K562 (cell line): ENCODE results near the gene SIGLEC6. TPM values are rescaled to one million over a fixed set of nuclear protein-coding genes. Genes with fewer than 3 reads are reported as not detected.
A peak's percentile ranks its signal among the peaks of the same experiment; 100 is the strongest.

Source experiments
- ATAC-seq: fragments of 200-7000 bp; cut with Tn5 transposase; 3 replicates; pipeline ENCODE4 v1.9.1; 2020; ENCODE audit warnings: moderate library complexity
- BruUV-seq: library from RNA; stranded (reverse); fragments of 400-500 nt; replicated peaks from 2 replicates; lab custom pipeline; 2021; lab: Mats Ljungman, UMichigan
- CTCF ChIA-PET: fragments of 300-600 bp; formaldehyde crosslinking; extraction: SDS; loops from one replicate; lab custom pipeline; 2021; ENCODE audit warnings: low intra/inter-chr PET ratio; lab: Yijun Ruan, JAX
- POLR2A ChIA-PET: fragments of 300-600, 350-650 bp; sonication (Branson Sonifier 250); formaldehyde crosslinking; extraction: SDS; loops from one replicate; lab custom pipeline; 2021; ENCODE audit warnings: antibody characterized with exemption, inconsistent platforms; lab: Yijun Ruan, JAX
- DNase-seq, 4 experiments: peaks; one replicate each; pipeline versions ENCODE4 v3.0.0 to v3.0.0-alpha.2; 2011 to 2018; ENCODE audit warnings: low spot score in 3 of 4, mixed read lengths in 3 of 4; ENCODE audit errors: extremely low read depth in 1 of 4
- FAIRE-seq: peaks from 2 replicates; lab custom pipeline; 2011; peaks lifted over from hg19 to GRCh38; lab: Jason Lieb, UNC
- H2AFZ ChIP-seq: 2 replicates; pipeline ENCODE4 v1.6.0; 2011; ENCODE audit warnings: low read depth, low read length, control low read depth, inconsistent platforms
- H3K27ac ChIP-seq: fragments of 200-600 bp; 3 replicates; pipeline ENCODE4 v1.8.0; 2011; ENCODE audit warnings: low read depth, mild to moderate bottlenecking, control low read depth, inconsistent platforms, low read length, moderate library complexity, mixed read lengths; ENCODE audit errors: extremely low read depth
- H3K27me3 ChIP-seq, 2 experiments: fragments of 300-600 bp in 1 of 2; 2 replicates in 1 of 2; 3 replicates in 1 of 2; pipeline versions ENCODE4 v1.6.0 to v1.8.0; 2011; ENCODE audit warnings: inconsistent platforms in 2 of 2, low read length in 2 of 2, mild to moderate bottlenecking in 1 of 2, mixed read lengths in 1 of 2, moderate library complexity in 1 of 2; ENCODE audit not compliant: control insufficient read depth in 2 of 2, insufficient read depth in 2 of 2
- H3K36me3 ChIP-seq: fragments of 300-600 bp; 3 replicates; pipeline ENCODE4 v1.8.0; 2011; ENCODE audit warnings: mild to moderate bottlenecking, low read length, inconsistent platforms; ENCODE audit not compliant: control insufficient read depth, insufficient read depth
- H3K4me1 ChIP-seq, 2 experiments: fragments of 200-600 bp in 1 of 2; replicated peaks in 1 of 2; 2 replicates in 1 of 2; 3 replicates in 1 of 2; pipeline versions ENCODE4 v1.5.1 to v1.8.0; 2011; ENCODE audit warnings: inconsistent platforms in 2 of 2, low read length in 2 of 2, mild to moderate bottlenecking in 1 of 2, mixed read lengths in 1 of 2, moderate library complexity in 1 of 2; ENCODE audit not compliant: control insufficient read depth in 2 of 2, insufficient read depth in 2 of 2
- H3K4me2 ChIP-seq: 2 replicates; pipeline ENCODE4 v1.6.1; 2011; ENCODE audit warnings: low read length, control low read depth, inconsistent platforms, mixed read lengths; ENCODE audit not compliant: insufficient read depth
- H3K4me3 ChIP-seq: fragments of 200-600 bp; sonication (generic), shearing (Covaris generic); 2 replicates; pipeline ENCODE4 v1.5.1; 2016; ENCODE audit warnings: control low read depth, inconsistent platforms
- H3K79me2 ChIP-seq: fragments of 200-600 bp; 3 replicates; pipeline ENCODE4 v1.8.0; 2011; ENCODE audit warnings: low read length, inconsistent platforms; ENCODE audit not compliant: control insufficient read depth, insufficient read depth
- H3K9ac ChIP-seq, 2 experiments: 2 replicates each; pipeline versions ENCODE4 v1.6.0 to v1.6.1; 2011; ENCODE audit warnings: low read depth in 2 of 2, low read length in 2 of 2, control low read depth in 1 of 2, inconsistent platforms in 1 of 2, mild to moderate bottlenecking in 1 of 2, mixed read lengths in 1 of 2; ENCODE audit not compliant: insufficient read depth in 1 of 2
- H3K9me1 ChIP-seq: one replicate; pipeline ENCODE4 v1.6.0; 2011; ENCODE audit warnings: inconsistent platforms, mild to moderate bottlenecking, low read length, moderate library complexity; ENCODE audit not compliant: control insufficient read depth, insufficient read depth
- H3K9me3 ChIP-seq: replicated peaks from 2 replicates; pipeline ENCODE4 v1.5.1; 2011; ENCODE audit warnings: low read depth, low read length, inconsistent platforms; ENCODE audit not compliant: control insufficient read depth, insufficient read depth
- H4K20me1 ChIP-seq: replicated peaks from 2 replicates; pipeline ENCODE4 v1.6.1; 2011; ENCODE audit warnings: low read length, inconsistent platforms, mixed read lengths; ENCODE audit not compliant: control insufficient read depth, insufficient read depth
- BDP1 ChIP-seq: IDR thresholded peaks from 3 replicates; pipeline ENCODE4 v1.6.1; 2011; ENCODE audit not compliant: insufficient read length, insufficient read depth
- LARP7 ChIP-seq: fragments of 450-650 bp; IDR thresholded peaks from 2 replicates; pipeline ENCODE4 v1.6.1; 2016
- NFYB ChIP-seq: IDR thresholded peaks from 2 replicates; pipeline ENCODE4 v1.6.1; 2011; ENCODE audit warnings: mild to moderate bottlenecking, moderate library complexity; ENCODE audit not compliant: insufficient read length; ENCODE audit errors: extremely low read depth
- NR4A1 ChIP-seq, 2 experiments: fragments of 250-450 bp in 1 of 2; fragments of 450-650 bp in 1 of 2; sonication (Bioruptor Pico) in 1 of 2; IDR thresholded peaks; 2 replicates each; pipeline versions ENCODE4 v1.4.0 to v1.6.1; 2016 to 2020; ENCODE audit warnings: mild to moderate bottlenecking in 2 of 2, missing compliant biosample characterization in 1 of 2, missing genetic modification characterization in 1 of 2, moderate library complexity in 1 of 2
- PKNOX1 ChIP-seq: fragments of 450-650 bp; IDR thresholded peaks from 2 replicates; pipeline ENCODE4 v1.6.1; 2016
- SMAD2 ChIP-seq: fragments of 150-350 bp; IDR thresholded peaks from 2 replicates; pipeline ENCODE4 v1.6.1; 2014; ENCODE audit warnings: low read depth, mild to moderate bottlenecking, low read length
- TAF9B ChIP-seq: fragments of 450-650 bp; IDR thresholded peaks from 2 replicates; pipeline ENCODE4 v1.6.1; 2018; ENCODE audit warnings: mild to moderate bottlenecking; ENCODE audit not compliant: partially characterized antibody
- TEAD4 ChIP-seq, 2 experiments: sonication (generic) in 1 of 2; formaldehyde crosslinking in 1 of 2; IDR thresholded peaks; 2 replicates each; pipeline versions ENCODE4 v1.6.1 to v1.8.0; 2012 to 2022; ENCODE audit warnings: borderline replicate concordance in 1 of 2, inconsistent platforms in 1 of 2, low read length in 1 of 2, mild to moderate bottlenecking in 1 of 2, missing genetic modification reagents in 1 of 2
- ZBTB26 ChIP-seq: fragments of 450-650 bp; formaldehyde crosslinking; IDR thresholded peaks from 2 replicates; pipeline ENCODE4 v1.4.0; 2022; ENCODE audit warnings: missing genetic modification characterization
- WGBS: fragments of 100-300 bp; shearing (Covaris generic); methylation state at CpG from one replicate; pipeline ENCODE4 v1.1.6; 2016; ENCODE audit warnings: low coverage, mixed read lengths; ENCODE audit not compliant: insufficient coverage; ENCODE audit errors: missing lambda C conversion rate; 5-methylcytosine and 5-hydroxymethylcytosine counted together
- in situ Hi-C: fragments of 300-500 bp; cut with MboI; formaldehyde crosslinking; loops from 4 replicates; pipeline ENCODE4 v1.15.0; 2018; ENCODE audit warnings: inconsistent platforms, mixed read lengths
- intact Hi-C: fragments of 100-400 bp; cut with micrococcal nuclease; formaldehyde crosslinking; loops from 2 replicates; pipeline ENCODE4 v1.14.2; 2022
- polyA plus RNA-seq, 8 experiments: library from polyadenylated mRNA; depleted of rRNA in 4 of 8; stranded (reverse) in 5 of 8; unstranded in 3 of 8; fragments of >200 nt; fragmentation: Nextera tagmentation in 2 of 8; fragmentation: Illumina TruSeq in 1 of 8; extraction: Ambion mirVana in 2 of 8; extraction: Trizol in 1 of 8; gene quantifications; 2 replicates each; pipeline versions ENCODE4 v1.2.1 to v1.2.3, GENCODE V29; 2011 to 2014; ENCODE audit warnings: inconsistent platforms in 1 of 8, missing spikeins in 1 of 8
- total RNA-seq, 7 experiments: library from RNA; depleted of rRNA in 6 of 7; stranded (reverse); fragments of >200 nt in 6 of 7; fragmentation: Illumina TruSeq in 2 of 7; extraction: Trizol in 2 of 7; gene quantifications; 2 replicates each; pipeline versions ENCODE4 v1.2.1 to v1.2.3, GENCODE V29; 2011 to 2021; ENCODE audit warnings: low replicate concordance in 1 of 7
- TF ChIP-seq, protein P1 (sequence below): fragments of 450-650 bp; IDR thresholded peaks from 2 replicates; pipeline ENCODE4 v1.6.1; 2016; ENCODE audit warnings: low read depth

The SIGLEC6 gene
- total and polyA plus RNA-seq, 9 of the 15 experiments (the other 6 are each of a cell fraction or from before 2014, with no cell fraction given) = 0.03 to 17.5 (median 0.71) TPM

DNA sequence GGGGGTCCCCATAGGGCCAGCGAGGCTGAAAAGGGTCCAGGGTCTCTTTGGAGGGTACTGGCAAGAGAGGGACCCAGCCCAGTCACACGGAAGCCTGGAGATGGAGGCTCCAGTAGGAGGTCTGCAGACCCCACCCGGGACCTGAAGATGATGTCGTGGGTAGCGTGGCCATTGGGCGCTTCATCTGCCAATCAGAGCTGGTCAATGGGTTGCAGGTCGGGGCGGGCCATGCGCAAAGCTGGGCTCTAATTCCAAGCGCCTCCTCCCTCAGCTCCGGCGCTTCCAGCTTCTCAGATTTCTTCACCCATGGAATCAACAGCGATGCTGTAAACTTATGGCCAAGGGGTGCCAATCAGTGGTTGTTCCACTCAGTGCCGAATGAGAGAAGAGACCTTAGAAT is 40.8 kb downstream of the SIGLEC6 start:
- H3K9me1 ChIP-seq = no peaks in the 10 kb centered on the region
- CTCF ChIA-PET = no interaction called here
- TF ChIP-seq BDP1 = no peak
- TF ChIP-seq NFYB = peak; percentile 37
- TF ChIP-seq ZBTB26 = no peak
- TF ChIP-seq TEAD4 (IDR thresholded peaks at IDR 0.05; ENCODE audit: low read length) = no peak
- TF ChIP-seq TEAD4 (CRISPR knock-in tag; IDR thresholded peaks at IDR 0.05; ENCODE audit: borderline replicate concordance) = no peak
- TF ChIP-seq NR4A1 (CRISPR knock-in tag; IDR thresholded peaks at IDR 0.05) = no peak
- TF ChIP-seq NR4A1 (tag; IDR thresholded peaks at IDR 0.05) = no peak
- peak; percentile 83 for TF ChIP-seq PKNOX1
- no peak for TF ChIP-seq TAF9B
- no peak for TF ChIP-seq LARP7
- TF ChIP-seq, protein P1, sequence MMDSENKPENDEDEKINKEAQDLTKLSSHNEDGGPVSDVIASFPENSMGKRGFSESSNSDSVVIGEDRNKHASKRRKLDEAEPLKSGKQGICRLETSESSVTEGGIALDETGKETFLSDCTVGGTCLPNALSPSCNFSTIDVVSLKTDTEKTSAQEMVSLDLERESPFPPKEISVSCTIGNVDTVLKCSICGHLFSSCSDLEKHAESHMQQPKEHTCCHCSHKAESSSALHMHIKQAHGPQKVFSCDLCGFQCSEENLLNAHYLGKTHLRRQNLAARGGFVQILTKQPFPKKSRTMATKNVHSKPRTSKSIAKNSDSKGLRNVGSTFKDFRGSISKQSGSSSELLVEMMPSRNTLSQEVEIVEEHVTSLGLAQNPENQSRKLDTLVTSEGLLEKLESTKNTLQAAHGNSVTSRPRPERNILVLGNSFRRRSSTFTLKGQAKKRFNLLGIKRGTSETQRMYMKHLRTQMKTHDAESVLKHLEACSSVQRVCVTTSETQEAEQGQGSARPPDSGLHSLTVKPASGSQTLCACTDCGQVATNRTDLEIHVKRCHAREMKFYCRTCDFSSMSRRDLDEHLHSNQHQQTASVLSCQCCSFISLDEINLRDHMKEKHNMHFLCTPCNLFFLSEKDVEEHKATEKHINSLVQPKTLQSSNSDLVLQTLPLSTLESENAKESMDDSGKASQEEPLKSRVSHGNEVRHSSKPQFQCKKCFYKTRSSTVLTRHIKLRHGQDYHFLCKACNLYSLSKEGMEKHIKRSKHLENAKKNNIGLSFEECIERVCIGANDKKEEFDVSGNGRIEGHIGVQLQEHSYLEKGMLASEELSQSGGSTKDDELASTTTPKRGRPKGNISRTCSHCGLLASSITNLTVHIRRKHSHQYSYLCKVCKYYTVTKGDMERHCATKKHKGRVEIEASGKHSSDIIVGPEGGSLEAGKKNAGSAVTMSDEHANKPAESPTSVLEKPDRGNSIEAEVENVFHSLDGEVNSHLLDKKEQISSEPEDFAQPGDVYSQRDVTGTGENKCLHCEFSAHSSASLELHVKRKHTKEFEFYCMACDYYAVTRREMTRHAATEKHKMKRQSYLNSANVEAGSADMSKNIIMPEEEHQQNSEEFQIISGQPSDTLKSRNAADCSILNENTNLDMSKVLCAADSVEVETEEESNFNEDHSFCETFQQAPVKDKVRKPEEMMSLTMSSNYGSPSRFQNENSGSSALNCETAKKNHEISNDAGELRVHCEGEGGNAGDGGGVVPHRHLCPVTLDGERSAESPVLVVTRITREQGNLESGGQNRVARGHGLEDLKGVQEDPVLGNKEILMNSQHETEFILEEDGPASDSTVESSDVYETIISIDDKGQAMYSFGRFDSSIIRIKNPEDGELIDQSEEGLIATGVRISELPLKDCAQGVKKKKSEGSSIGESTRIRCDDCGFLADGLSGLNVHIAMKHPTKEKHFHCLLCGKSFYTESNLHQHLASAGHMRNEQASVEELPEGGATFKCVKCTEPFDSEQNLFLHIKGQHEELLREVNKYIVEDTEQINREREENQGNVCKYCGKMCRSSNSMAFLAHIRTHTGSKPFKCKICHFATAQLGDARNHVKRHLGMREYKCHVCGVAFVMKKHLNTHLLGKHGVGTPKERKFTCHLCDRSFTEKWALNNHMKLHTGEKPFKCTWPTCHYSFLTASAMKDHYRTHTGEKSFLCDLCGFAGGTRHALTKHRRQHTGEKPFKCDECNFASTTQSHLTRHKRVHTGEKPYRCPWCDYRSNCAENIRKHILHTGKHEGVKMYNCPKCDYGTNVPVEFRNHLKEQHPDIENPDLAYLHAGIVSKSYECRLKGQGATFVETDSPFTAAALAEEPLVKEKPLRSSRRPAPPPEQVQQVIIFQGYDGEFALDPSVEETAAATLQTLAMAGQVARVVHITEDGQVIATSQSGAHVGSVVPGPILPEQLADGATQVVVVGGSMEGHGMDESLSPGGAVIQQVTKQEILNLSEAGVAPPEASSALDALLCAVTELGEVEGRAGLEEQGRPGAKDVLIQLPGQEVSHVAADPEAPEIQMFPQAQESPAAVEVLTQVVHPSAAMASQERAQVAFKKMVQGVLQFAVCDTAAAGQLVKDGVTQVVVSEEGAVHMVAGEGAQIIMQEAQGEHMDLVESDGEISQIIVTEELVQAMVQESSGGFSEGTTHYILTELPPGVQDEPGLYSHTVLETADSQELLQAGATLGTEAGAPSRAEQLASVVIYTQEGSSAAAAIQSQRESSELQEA = no peak
- no peak for TF ChIP-seq SMAD2

More for the DNA sequence above, 40.8 kb downstream of the SIGLEC6 start:
- no peak overlapping the region for H3K27ac ChIP-seq
- intact Hi-C loops (no loop called here), in situ Hi-C loops (no loop called here)
- H2AFZ ChIP-seq = no peak overlapping the region
- DNase-seq (peak in 3 of 4 experiments; percentile 30 to 47 (median 39)), FAIRE-seq (no peak), ATAC-seq (no peak)
- peaks cover 5 to 6% of the 10 kb centered on the region in 2 experiments; a peak in 3 of 5 replicates for H3K4me1 ChIP-seq
- H3K79me2 ChIP-seq = no peaks in the 10 kb centered on the region
- no peaks in the 10 kb centered on the region for H4K20me1 ChIP-seq
- no peaks in the 10 kb centered on the region for H3K27me3 ChIP-seq
- H3K36me3 ChIP-seq = no peaks in the 10 kb centered on the region
- H3K9me3 ChIP-seq = no peaks in the 10 kb centered on the region
- no peak overlapping the region for H3K9ac ChIP-seq
- H3K4me3 ChIP-seq = no peak overlapping the region
- no peak overlapping the region for H3K4me2 ChIP-seq
- 82% methylated on average over 13 of the region's 14 CpGs for WGBS
- no TSS peak for BruUV-seq
- POLR2A ChIA-PET = no interaction called here
